ENCODE measurements around the gene MAGEL2.

GRCh38 chr15:23645371-23646164 is 2.1 kb downstream of the MAGEL2 start:
- TF ChIP-seq CTCF (IDR thresholded peaks at IDR 0.05) (no peak), POLR2A (IDR thresholded peaks at IDR 0.05) (no peak), POLR2AphosphoS5 (IDR thresholded peaks at IDR 0.05) (no peak), EP300 (IDR thresholded peaks at IDR 0.05) (no peak)

All from stomach (tissue), 4 donors.